ENCODE data around the gene C1orf185. TPM values are rescaled to one million over a fixed set of nuclear protein-coding genes. Genes with fewer than 3 reads are reported as not detected.

C1orf185 gene
- total and polyA plus RNA-seq, 7 donors: not detected

- intact Hi-C loops (cut with DNase I): no loop called here
- Histone ChIP-seq H3K4me3 (no peak overlapping the region), H3K27me3 (ENCODE audit: insufficient read depth in 3 of 3, low read length in 2 of 3) (no peaks in the 10 kb centered on the region), H3K9me3 (no peaks in the 10 kb centered on the region), H3K36me3 (ENCODE audit: insufficient read depth in 1 of 2, low read depth in 1 of 2) (no peaks in the 10 kb centered on the region), H3K27ac (no peak overlapping the region), H3K4me1 (no peaks in the 10 kb centered on the region)
- DNase-seq: no peak
- TF ChIP-seq, protein P1, sequence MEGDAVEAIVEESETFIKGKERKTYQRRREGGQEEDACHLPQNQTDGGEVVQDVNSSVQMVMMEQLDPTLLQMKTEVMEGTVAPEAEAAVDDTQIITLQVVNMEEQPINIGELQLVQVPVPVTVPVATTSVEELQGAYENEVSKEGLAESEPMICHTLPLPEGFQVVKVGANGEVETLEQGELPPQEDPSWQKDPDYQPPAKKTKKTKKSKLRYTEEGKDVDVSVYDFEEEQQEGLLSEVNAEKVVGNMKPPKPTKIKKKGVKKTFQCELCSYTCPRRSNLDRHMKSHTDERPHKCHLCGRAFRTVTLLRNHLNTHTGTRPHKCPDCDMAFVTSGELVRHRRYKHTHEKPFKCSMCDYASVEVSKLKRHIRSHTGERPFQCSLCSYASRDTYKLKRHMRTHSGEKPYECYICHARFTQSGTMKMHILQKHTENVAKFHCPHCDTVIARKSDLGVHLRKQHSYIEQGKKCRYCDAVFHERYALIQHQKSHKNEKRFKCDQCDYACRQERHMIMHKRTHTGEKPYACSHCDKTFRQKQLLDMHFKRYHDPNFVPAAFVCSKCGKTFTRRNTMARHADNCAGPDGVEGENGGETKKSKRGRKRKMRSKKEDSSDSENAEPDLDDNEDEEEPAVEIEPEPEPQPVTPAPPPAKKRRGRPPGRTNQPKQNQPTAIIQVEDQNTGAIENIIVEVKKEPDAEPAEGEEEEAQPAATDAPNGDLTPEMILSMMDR (IDR thresholded peaks at IDR 0.05): no peak
- no peak for ATAC-seq
These were observed 63.5 kb downstream of the C1orf185 start for GRCh38 chr1:51165540-51165939.

DNA sequence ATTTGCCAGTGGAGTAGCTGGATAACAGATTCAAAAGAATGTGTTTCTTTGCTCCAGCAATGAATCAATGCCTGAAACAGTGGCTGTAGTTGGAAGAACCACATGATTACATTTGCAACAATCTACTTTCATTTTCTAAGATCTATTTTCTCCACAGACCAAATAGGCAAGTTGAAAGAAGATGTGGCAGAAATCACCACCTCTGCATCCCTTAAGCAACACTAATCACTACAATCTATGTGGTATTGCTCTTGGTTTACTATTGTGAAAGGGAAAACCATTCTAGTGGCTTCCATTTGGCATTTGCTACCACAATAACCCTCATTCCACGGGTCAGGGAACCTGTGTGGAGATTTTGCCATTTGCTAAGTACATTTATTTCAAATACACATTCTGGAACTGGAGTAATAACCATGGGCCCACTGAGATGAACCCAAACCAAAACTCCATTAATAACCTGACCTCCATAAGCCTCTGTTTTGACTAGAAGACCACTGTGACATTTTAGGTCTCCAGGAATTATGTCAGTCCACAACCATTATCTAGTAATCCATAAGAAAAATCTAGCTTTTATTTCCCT is 66.3 kb downstream of the C1orf185 start:
- Histone ChIP-seq H3K4me1 (no peaks in the 10 kb centered on the region), H3K4me3 (no peak overlapping the region), H3K27ac (no peak overlapping the region), H3K9me3 (no peaks in the 10 kb centered on the region), H3K27me3 (ENCODE audit: insufficient read depth in 3 of 3, low read length in 2 of 3) (no peaks in the 10 kb centered on the region), H3K36me3 (ENCODE audit: insufficient read depth in 1 of 2, low read depth in 1 of 2) (no peaks in the 10 kb centered on the region)
- TF ChIP-seq, protein P1 (IDR thresholded peaks at IDR 0.05): no peak
- intact Hi-C loops (cut with DNase I): no loop called here
- WGBS, 3 donors: 8 to 32% (median 22%) methylated on average over 1 of the region's 1 CpG
- DNase-seq (no peak), ATAC-seq (no peak)

DNA sequence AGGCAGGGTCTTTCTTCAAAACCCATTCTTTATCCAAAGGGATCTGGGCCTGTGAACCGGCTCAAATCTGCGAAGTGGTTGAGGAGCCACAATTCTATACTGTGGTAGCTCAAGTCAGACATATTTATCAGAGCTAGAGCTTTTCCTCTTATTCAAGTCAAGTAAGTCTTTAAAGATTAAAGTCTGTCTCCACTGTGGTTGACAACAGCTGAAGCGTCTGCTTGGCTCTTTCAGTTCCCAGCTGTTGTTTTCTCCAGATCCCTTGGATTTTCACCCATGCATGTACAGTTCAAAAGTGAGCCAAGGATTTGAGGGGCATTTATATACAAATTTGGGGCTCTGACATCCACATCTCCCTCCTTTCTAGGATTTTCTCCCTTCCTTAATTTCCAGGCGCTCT is 66.9 kb downstream of the C1orf185 start:
- ATAC-seq: no peak
- H3K4me1 ChIP-seq: no peaks in the 10 kb centered on the region
- no peak for DNase-seq
- H3K36me3 ChIP-seq (ENCODE audit: insufficient read depth in 1 of 2, low read depth in 1 of 2): no peaks in the 10 kb centered on the region
- no peak overlapping the region for H3K4me3 ChIP-seq
- intact Hi-C loops (cut with DNase I): no loop called here
- WGBS, 3 donors: 38 to 63% (median 43%) methylated on average over 4 of the region's 4 CpGs
- no peaks in the 10 kb centered on the region for H3K9me3 ChIP-seq
- H3K27ac ChIP-seq: no peak overlapping the region
- TF ChIP-seq, protein P1 (IDR thresholded peaks at IDR 0.05): no peak
- H3K27me3 ChIP-seq (ENCODE audit: insufficient read depth in 3 of 3, low read length in 2 of 3): no peaks in the 10 kb centered on the region

DNA sequence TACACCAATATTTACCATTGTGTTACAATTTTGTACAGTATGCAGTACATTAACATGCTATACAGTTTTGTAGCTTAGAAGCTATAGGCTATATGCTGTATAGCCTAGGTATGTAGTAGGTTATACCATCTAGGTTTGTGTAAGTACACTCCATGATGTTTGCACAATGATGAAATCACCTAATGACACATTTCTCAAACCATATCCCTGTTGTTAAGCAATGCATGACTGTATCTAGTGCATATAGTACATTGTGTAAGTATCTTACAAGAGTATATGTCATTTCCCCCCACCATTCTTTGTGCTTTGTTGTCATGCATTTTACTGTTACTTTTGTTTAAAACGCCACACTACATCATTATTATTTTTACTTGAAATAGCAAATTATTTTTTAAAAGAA is 68.3 kb downstream of the C1orf185 start:
- ATAC-seq (no peak), DNase-seq (no peak)
- no peak overlapping the region for H3K4me3 ChIP-seq
- H3K27ac ChIP-seq: no peak overlapping the region
- intact Hi-C loops (cut with DNase I): no loop called here
- no peaks in the 10 kb centered on the region for H3K36me3 ChIP-seq (ENCODE audit: insufficient read depth in 1 of 2, low read depth in 1 of 2)
- H3K9me3 ChIP-seq: no peaks in the 10 kb centered on the region
- no peaks in the 10 kb centered on the region for H3K27me3 ChIP-seq (ENCODE audit: insufficient read depth in 3 of 3, low read length in 2 of 3)
- WGBS, 3 donors: 88 to 97% (median 96%) methylated on average over 1 of the region's 1 CpG
- TF ChIP-seq, protein P1 (IDR thresholded peaks at IDR 0.05): no peak
- H3K4me1 ChIP-seq: no peaks in the 10 kb centered on the region

GRCh38 chr1:51172811-51173210 is 70.8 kb downstream of the C1orf185 start:
- Histone ChIP-seq H3K27me3 (ENCODE audit: insufficient read depth in 3 of 3, low read length in 2 of 3) (no peaks in the 10 kb centered on the region), H3K4me3 (no peak overlapping the region), H3K27ac (no peak overlapping the region), H3K9me3 (no peaks in the 10 kb centered on the region), H3K4me1 (no peaks in the 10 kb centered on the region), H3K36me3 (ENCODE audit: insufficient read depth in 1 of 2, low read depth in 1 of 2) (no peaks in the 10 kb centered on the region)
- DNase-seq (no peak), ATAC-seq (no peak)
- TF ChIP-seq, protein P1 (IDR thresholded peaks at IDR 0.05): no peak
- 82 to 83% (median 83%) methylated on average over 3 of the region's 3 CpGs for WGBS, 3 donors
- intact Hi-C loops (cut with DNase I): no loop called here

Data from psoas muscle (tissue), 8 donors.